Fibroblast of skin of right biceps (primary cell): ENCODE measurements around the gene BMPR1A.

Source experiments
- DNase-seq: peaks from one replicate; pipeline ENCODE4 v3.0.0-alpha.2; 2013

BMPR1A gene

GRCh38 chr10:86756511-86757112 lies at the start of gene BMPR1A:
BMPR1A (plus strand) TSS chr10:86756619; CDS start chr10:86876019, 119,400 bp downstream.
- DNase-seq = peak; percentile 95

- no peak for DNase-seq
Measured at GRCh38 chr10:86706977-86707376, 49.4 kb upstream of the BMPR1A start.

GRCh38 chr10:86707505-86707904 lies 48.9 kb upstream of the BMPR1A start:
- DNase-seq = no peak

GRCh38 chr10:86708068-86708782 lies 48.2 kb upstream of the BMPR1A start:
- no peak for DNase-seq

GRCh38 chr10:86708783-86709380 lies 47.5 kb upstream of the BMPR1A start:
- no peak for DNase-seq

GRCh38 chr10:86709396-86710185 lies 46.8 kb upstream of the BMPR1A start:
- no peak for DNase-seq

GRCh38 chr10:86710987-86711512 lies 45.4 kb upstream of the BMPR1A start:
- peak; percentile 93 for DNase-seq

GRCh38 chr10:86711513-86712316 lies 44.7 kb upstream of the BMPR1A start:
- peak; percentile 56 for DNase-seq

- DNase-seq = no peak
Measured at GRCh38 chr10:86712317-86712707, 44.1 kb upstream of the BMPR1A start.

- no peak for DNase-seq
Measured at GRCh38 chr10:86715156-86715795, 41.1 kb upstream of the BMPR1A start.

- no peak for DNase-seq
Measured at GRCh38 chr10:86715836-86716235, 40.6 kb upstream of the BMPR1A start.

GRCh38 chr10:86716466-86716865 lies 40.0 kb upstream of the BMPR1A start:
- DNase-seq = no peak

- no peak for DNase-seq
Measured at GRCh38 chr10:86718556-86718955, 37.9 kb upstream of the BMPR1A start.

- no peak for DNase-seq
Measured at GRCh38 chr10:86721232-86721631, 35.2 kb upstream of the BMPR1A start.

- no peak for DNase-seq
Measured at GRCh38 chr10:86723009-86723408, 33.4 kb upstream of the BMPR1A start.

- no peak for DNase-seq
Measured at GRCh38 chr10:86724445-86724844, 32.0 kb upstream of the BMPR1A start.

- no peak for DNase-seq
Measured at GRCh38 chr10:86725980-86726676, 30.3 kb upstream of the BMPR1A start.

- DNase-seq = no peak
Measured at GRCh38 chr10:86726677-86726999, 29.8 kb upstream of the BMPR1A start.

- peak; percentile 7 for DNase-seq
Measured at GRCh38 chr10:86727470-86727869, 28.9 kb upstream of the BMPR1A start.

- no peak for DNase-seq
Measured at GRCh38 chr10:86728056-86728455, 28.4 kb upstream of the BMPR1A start.

GRCh38 chr10:86729677-86730076 lies 26.7 kb upstream of the BMPR1A start:
- DNase-seq = no peak
